CD14-positive monocyte (primary cell): ENCODE data around the gene OPN1LW. TPM values are rescaled to one million over a fixed set of nuclear protein-coding genes. Genes with fewer than 3 reads are reported as not detected.

ENCODE experiments used
- DNase-seq, 3 donors: peaks; one replicate each; pipeline ENCODE4 v3.0.0-alpha.2; 2011 to 2022
- H2AFZ ChIP-seq: 2 replicates; pipeline ENCODE4 v1.6.0; 2012; ENCODE audit warnings: mild to moderate bottlenecking, low read depth, low read length, inconsistent platforms; ENCODE audit not compliant: insufficient read depth, poor library complexity, severe bottlenecking
- H3K27ac ChIP-seq, 2 donors: 1 replicate in 1 of 2; 2 replicates in 1 of 2; pipeline ENCODE4 v1.5.1; 2012 to 2013; ENCODE audit warnings: low read length in 2 of 2, control low read depth in 1 of 2, inconsistent platforms in 1 of 2, low read depth in 1 of 2, mild to moderate bottlenecking in 1 of 2
- H3K27me3 ChIP-seq, 2 donors: one replicate each; pipeline versions ENCODE4 v1.6.0 to v1.6.1; 2011 to 2013; ENCODE audit warnings: low read length in 2 of 2; ENCODE audit not compliant: control insufficient read depth in 2 of 2, insufficient read depth in 2 of 2
- H3K36me3 ChIP-seq, 2 donors: replicated peaks in 1 of 2; 1 replicate in 1 of 2; 2 replicates in 1 of 2; pipeline versions ENCODE4 v1.5.1 to v1.6.1; 2012 to 2013; ENCODE audit warnings: low read length in 2 of 2, control low read depth in 1 of 2, inconsistent platforms in 1 of 2, mild to moderate bottlenecking in 1 of 2; ENCODE audit not compliant: insufficient read depth in 2 of 2, control insufficient read depth in 1 of 2
- H3K4me1 ChIP-seq, 2 donors: 1 replicate in 1 of 2; 2 replicates in 1 of 2; pipeline versions ENCODE4 v1.5.1 to v1.6.1; 2012 to 2013; ENCODE audit warnings: low read length in 2 of 2, control low read depth in 1 of 2, inconsistent platforms in 1 of 2, mild to moderate bottlenecking in 1 of 2, moderate library complexity in 1 of 2; ENCODE audit not compliant: insufficient read depth in 2 of 2, control insufficient read depth in 1 of 2
- H3K4me2 ChIP-seq: replicated peaks from 2 replicates; pipeline ENCODE3; 2012; ENCODE audit warnings: low read length, moderate library complexity, mild to moderate bottlenecking; ENCODE audit not compliant: poor library complexity, severe bottlenecking; ENCODE audit errors: extremely low read depth
- H3K4me3 ChIP-seq, 3 experiments: fragments of 200-600 bp in 1 of 3; sonication (generic) in 1 of 3; replicated peaks in 1 of 3; 1 replicate in 2 of 3; 2 replicates in 1 of 3; pipeline ENCODE4 v1.5.1; 2011 to 2013; ENCODE audit warnings: low read length in 3 of 3, mild to moderate bottlenecking in 3 of 3, control low read depth in 2 of 3, low read depth in 2 of 3, inconsistent platforms in 1 of 3, moderate library complexity in 1 of 3
- H3K79me2 ChIP-seq: 2 replicates; pipeline ENCODE4 v1.6.0; 2012; ENCODE audit warnings: mild to moderate bottlenecking, control low read depth, inconsistent platforms, low read length, moderate library complexity; ENCODE audit not compliant: insufficient read depth
- H3K9ac ChIP-seq: 2 replicates; pipeline ENCODE4 v1.6.0; 2017; ENCODE audit warnings: low read length, mild to moderate bottlenecking; ENCODE audit not compliant: insufficient read depth, poor library complexity, severe bottlenecking
- H3K9me3 ChIP-seq, 2 donors: replicated peaks in 1 of 2; 1 replicate in 1 of 2; 2 replicates in 1 of 2; pipeline versions ENCODE4 v1.5.1 to v1.6.1; 2012 to 2013; ENCODE audit warnings: low read length in 2 of 2, control low read depth in 1 of 2; ENCODE audit not compliant: control insufficient read depth in 1 of 2, insufficient read depth in 1 of 2
- H4K20me1 ChIP-seq: 2 replicates; pipeline ENCODE4 v1.6.0; 2012; ENCODE audit warnings: mild to moderate bottlenecking, low read length, control low read depth, moderate library complexity; ENCODE audit not compliant: insufficient read depth
- H3K27ac Mint-ChIP-seq, 7 donors: one replicate each; pipeline ENCODE4 v1.8.0; 2020; ENCODE audit warnings: mild to moderate bottlenecking in 7 of 7, mixed read lengths in 7 of 7, moderate library complexity in 6 of 7, inconsistent platforms in 2 of 7
- H3K27me3 Mint-ChIP-seq, 3 donors: one replicate each; pipeline ENCODE4 v1.8.0; 2021 to 2022; ENCODE audit warnings: low read depth in 3 of 3, mild to moderate bottlenecking in 3 of 3, mixed read lengths in 3 of 3, moderate library complexity in 3 of 3, inconsistent platforms in 1 of 3
- H3K36me3 Mint-ChIP-seq, 2 donors: one replicate each; pipeline ENCODE4 v1.8.0; 2020; ENCODE audit warnings: mixed read lengths in 2 of 2, inconsistent platforms in 1 of 2, mild to moderate bottlenecking in 1 of 2
- H3K4me1 Mint-ChIP-seq: one replicate; pipeline ENCODE4 v1.8.0; 2020; ENCODE audit warnings: mild to moderate bottlenecking, mixed read lengths
- H3K4me3 Mint-ChIP-seq, 2 donors: one replicate each; pipeline ENCODE4 v1.8.0; 2020; ENCODE audit warnings: mild to moderate bottlenecking in 2 of 2, mixed read lengths in 2 of 2, moderate library complexity in 1 of 2
- H3K9me3 Mint-ChIP-seq, 7 donors: one replicate each; pipeline ENCODE4 v1.8.0; 2020 to 2022; ENCODE audit warnings: mixed read lengths in 7 of 7, mild to moderate bottlenecking in 6 of 7, moderate library complexity in 6 of 7, inconsistent platforms in 2 of 7
- CTCF ChIP-seq: fragments of 200-600 bp; IDR thresholded peaks from one replicate; pipeline ENCODE4 v1.8.0; 2022; ENCODE audit warnings: antibody characterized with exemption, mild to moderate bottlenecking
- WGBS: methylation state at CpG from one replicate; pipeline ENCODE4 v1.1.5; 2013; ENCODE audit warnings: missing lambda C conversion rate; ENCODE audit not compliant: insufficient coverage; 5-methylcytosine and 5-hydroxymethylcytosine counted together
- intact Hi-C, 2 donors: fragments of 100-400 bp; cut with micrococcal nuclease; formaldehyde crosslinking; loops; one replicate each; pipeline versions ENCODE4 v1.15.0 to v1.15.1; 2023
- polyA plus RNA-seq, 3 donors: library from polyadenylated mRNA; depleted of rRNA in 1 of 3; unstranded in 2 of 3; stranded (reverse) in 1 of 3; fragments of 300-500 nt in 2 of 3; fragments of >200 nt in 1 of 3; fragmentation: Illumina TruSeq in 2 of 3; gene quantifications; 1 replicate in 2 of 3; 2 replicates in 1 of 3; pipeline ENCODE4 v1.2.3, GENCODE V29; 2012 to 2021

Gene OPN1LW
- polyA plus RNA-seq, 3 donors = not detected

- H4K20me1 ChIP-seq = no peaks in the 10 kb centered on the region
- WGBS = 94% methylated on average over 2 of the region's 4 CpGs
- no peak overlapping the region for H3K4me2 ChIP-seq
- no peak for TF ChIP-seq CTCF
- peaks cover 0 to 12% of the 10 kb centered on the region in 2 donors for H3K27me3 ChIP-seq
- intact Hi-C loops = no loop called here
- H3K4me3 Mint-ChIP-seq = no peak overlapping the region
- no peak overlapping the region for H3K4me3 ChIP-seq
- H2AFZ ChIP-seq = no peak overlapping the region
- DNase-seq = no peak
- no peak overlapping the region for H3K9ac ChIP-seq
- no peaks in the 10 kb centered on the region for H3K36me3 Mint-ChIP-seq
- H3K36me3 ChIP-seq = no peaks in the 10 kb centered on the region
- H3K9me3 ChIP-seq = no peaks in the 10 kb centered on the region
- peaks cover 0 to 3% (median 0%) of the 10 kb centered on the region in 7 donors for H3K9me3 Mint-ChIP-seq
- H3K4me1 Mint-ChIP-seq = peaks cover 10% of the 10 kb centered on the region
- H3K4me1 ChIP-seq = peaks cover 3 to 8% of the 10 kb centered on the region in 2 donors
- no peaks in the 10 kb centered on the region for H3K79me2 ChIP-seq
- no peak overlapping the region for H3K27ac ChIP-seq
- peaks cover 4 to 30% (median 5%) of the 10 kb centered on the region in 3 donors for H3K27me3 Mint-ChIP-seq
- H3K27ac Mint-ChIP-seq = no peak overlapping the region
These were observed 12.1 kb upstream of the OPN1LW start for GRCh38 chrX:154131955-154132354.

- no peak overlapping the region for H3K27ac ChIP-seq
- H3K9me3 Mint-ChIP-seq = peaks cover 0 to 3% (median 0%) of the 10 kb centered on the region in 7 donors
- H4K20me1 ChIP-seq = no peaks in the 10 kb centered on the region
- H3K9me3 ChIP-seq = no peaks in the 10 kb centered on the region
- no peak overlapping the region for H3K27ac Mint-ChIP-seq
- no peak overlapping the region for H3K4me3 ChIP-seq
- peaks cover 4 to 29% (median 5%) of the 10 kb centered on the region in 3 donors for H3K27me3 Mint-ChIP-seq
- H2AFZ ChIP-seq = no peak overlapping the region
- H3K4me2 ChIP-seq = no peak overlapping the region
- H3K79me2 ChIP-seq = no peaks in the 10 kb centered on the region
- no CpG with 5 or more reads among the region's 9 CpGs for WGBS
- no peaks in the 10 kb centered on the region for H3K36me3 Mint-ChIP-seq
- DNase-seq = no peak
- H3K4me1 Mint-ChIP-seq = peaks cover 13% of the 10 kb centered on the region
- peaks cover 3 to 9% of the 10 kb centered on the region in 2 donors for H3K4me1 ChIP-seq
- intact Hi-C loops = no loop called here
- H3K27me3 ChIP-seq = peaks cover 0 to 12% of the 10 kb centered on the region in 2 donors
- no peak for TF ChIP-seq CTCF
- no peak overlapping the region for H3K9ac ChIP-seq
- no peak overlapping the region for H3K4me3 Mint-ChIP-seq
- no peaks in the 10 kb centered on the region for H3K36me3 ChIP-seq
These were observed 11.7 kb upstream of the OPN1LW start for GRCh38 chrX:154132366-154132765.
